Measurements from ENCODE around the gene MIX23.

GRCh38 chr3:122387709-122388108 is 4.7 kb upstream of the MIX23 start:
- TF ChIP-seq CTCF (IDR thresholded peaks at IDR 0.05) (no peak), EZH2 (IDR thresholded peaks at IDR 0.05) (no peak)
